K562 (cell line): ENCODE measurements around the gene DCXR. TPM values are rescaled to one million over a fixed set of nuclear protein-coding genes. Genes with fewer than 3 reads are reported as not detected.

Experiments used
- ATF1 ChIP-seq, 2 experiments: fragments of 450-650 bp in 1 of 2; IDR thresholded peaks; 2 replicates each; pipeline ENCODE4 v1.6.1; 2016; ENCODE audit warnings: missing compliant biosample characterization in 1 of 2, missing genetic modification characterization in 1 of 2
- CBX3 ChIP-seq, 2 experiments: IDR thresholded peaks; 1 replicate in 1 of 2; 2 replicates in 1 of 2; pipeline ENCODE4 v1.6.1; 2012; ENCODE audit warnings: inconsistent platforms in 2 of 2, low read length in 2 of 2, borderline replicate concordance in 1 of 2, control low read depth in 1 of 2
- CEBPG ChIP-seq, 3 experiments: fragments of 200-800 bp in 1 of 3; sonication (Bioruptor generic) in 1 of 3; sonication (generic) in 1 of 3; formaldehyde crosslinking in 1 of 3; IDR thresholded peaks in 2 of 3; conservative IDR thresholded peaks in 1 of 3; 2 replicates each; pipeline versions ENCODE4 v1.6.1 to v1.8.0; 2016 to 2022; ENCODE audit warnings: missing compliant biosample characterization in 2 of 3, missing genetic modification characterization in 2 of 3, mild to moderate bottlenecking in 1 of 3, missing genetic modification reagents in 1 of 3
- COPS2 ChIP-seq: fragments of 450-650 bp; conservative IDR thresholded peaks from 2 replicates; pipeline ENCODE4 v1.6.1; 2016; ENCODE audit warnings: mild to moderate bottlenecking, moderate library complexity
- ELF4 ChIP-seq: fragments of 450-650 bp; formaldehyde crosslinking; IDR thresholded peaks from 2 replicates; pipeline ENCODE4 v1.4.0; 2022; ENCODE audit warnings: missing genetic modification characterization
- FOXO4 ChIP-seq: fragments of 450-650 bp; formaldehyde crosslinking; IDR thresholded peaks from 2 replicates; pipeline ENCODE4 v1.4.0; 2020; ENCODE audit warnings: mild to moderate bottlenecking, moderate library complexity
- GTF2F1 ChIP-seq: IDR thresholded peaks from 2 replicates; pipeline ENCODE4 v1.6.1; 2011; ENCODE audit warnings: low read depth, low read length, improper control_type of control experiment
- IRF1 ChIP-seq: sonication (generic); formaldehyde crosslinking; IDR thresholded peaks from 2 replicates; pipeline ENCODE4 v1.8.0; 2022; ENCODE audit warnings: missing genetic modification reagents, mild to moderate bottlenecking, borderline replicate concordance
- KDM2B ChIP-seq: fragments of 250-450 bp; sonication (Bioruptor Pico); IDR thresholded peaks from 2 replicates; pipeline ENCODE4 v1.8.0; 2021; ENCODE audit warnings: mild to moderate bottlenecking, moderate library complexity
- LCOR ChIP-seq: sonication (generic); formaldehyde crosslinking; IDR thresholded peaks from 2 replicates; pipeline ENCODE4 v1.8.0; 2022; ENCODE audit warnings: mild to moderate bottlenecking, missing genetic modification reagents
- MBD2 ChIP-seq: sonication (generic); IDR thresholded peaks from 2 replicates; pipeline ENCODE4 v1.6.1; 2016; ENCODE audit warnings: low read depth, borderline replicate concordance
- MYNN ChIP-seq, 2 experiments: sonication (generic); formaldehyde crosslinking in 1 of 2; IDR thresholded peaks; 2 replicates each; pipeline versions ENCODE4 v1.5.0 to v1.6.1; 2016 to 2020; ENCODE audit warnings: antibody characterized with exemption in 1 of 2, missing genetic modification reagents in 1 of 2
- NELFE ChIP-seq: IDR thresholded peaks from 2 replicates; pipeline ENCODE4 v1.6.1; 2011; ENCODE audit warnings: mild to moderate bottlenecking; ENCODE audit not compliant: insufficient read depth, insufficient read length
- NONO ChIP-seq, 2 experiments: fragments of 200-400 bp in 1 of 2; fragments of 450-650 bp in 1 of 2; formaldehyde crosslinking in 1 of 2; IDR thresholded peaks; 2 replicates each; pipeline ENCODE4 v1.6.1; 2017; ENCODE audit warnings: low read depth in 2 of 2, mild to moderate bottlenecking in 2 of 2, moderate library complexity in 2 of 2, low read length in 1 of 2
- NRF1 ChIP-seq, 2 experiments: fragments of 450-650 bp; IDR thresholded peaks in 1 of 2; conservative IDR thresholded peaks in 1 of 2; 2 replicates each; pipeline ENCODE4 v1.6.1; 2014; ENCODE audit warnings: mild to moderate bottlenecking in 2 of 2
- RBFOX2 ChIP-seq: fragments of 200-400 bp; formaldehyde crosslinking; IDR thresholded peaks from 2 replicates; pipeline ENCODE4 v1.6.1; 2017; ENCODE audit warnings: low read depth, mild to moderate bottlenecking, low read length, moderate library complexity
- RUNX1 ChIP-seq: sonication (generic); IDR thresholded peaks from 2 replicates; pipeline ENCODE4 v1.6.1; 2016; ENCODE audit warnings: antibody characterized with exemption, low read depth
- SIN3A ChIP-seq, 2 experiments: fragments of 150-350 bp in 1 of 2; IDR thresholded peaks; 2 replicates each; pipeline ENCODE4 v1.6.1; 2011 to 2016; ENCODE audit warnings: borderline replicate concordance in 2 of 2, low read depth in 2 of 2, low read length in 2 of 2, mild to moderate bottlenecking in 2 of 2, moderate library complexity in 2 of 2; ENCODE audit not compliant: control insufficient read depth in 1 of 2
- SMARCB1 ChIP-seq: IDR thresholded peaks from 2 replicates; pipeline ENCODE4 v1.6.1; 2011; ENCODE audit warnings: improper control_type of control experiment, low read depth; ENCODE audit not compliant: insufficient read length
- TBP ChIP-seq: optimal IDR thresholded peaks from 2 replicates; pipeline ENCODE3; 2011; ENCODE audit warnings: low read depth, low read length, improper control_type of control experiment
- ZBTB1 ChIP-seq: sonication (generic); formaldehyde crosslinking; IDR thresholded peaks from 2 replicates; pipeline ENCODE4 v1.8.1; 2023; ENCODE audit warnings: missing genetic modification reagents, low read depth, mild to moderate bottlenecking, borderline replicate concordance
- ZNF431 ChIP-seq: sonication (generic); formaldehyde crosslinking; IDR thresholded peaks from 2 replicates; pipeline ENCODE4 v1.8.0; 2022; ENCODE audit warnings: mild to moderate bottlenecking, missing genetic modification reagents
- ZNF586 ChIP-seq: fragments of 450-650 bp; formaldehyde crosslinking; conservative IDR thresholded peaks from 2 replicates; pipeline ENCODE4 v1.4.0; 2020; ENCODE audit warnings: mild to moderate bottlenecking, moderate library complexity
- polyA plus RNA-seq, 8 experiments: library from polyadenylated mRNA; depleted of rRNA in 4 of 8; stranded (reverse) in 5 of 8; unstranded in 3 of 8; fragments of >200 nt; fragmentation: Nextera tagmentation in 2 of 8; fragmentation: Illumina TruSeq in 1 of 8; extraction: Ambion mirVana in 2 of 8; extraction: Trizol in 1 of 8; gene quantifications; 2 replicates each; pipeline versions ENCODE4 v1.2.1 to v1.2.3, GENCODE V29; 2011 to 2014; ENCODE audit warnings: inconsistent platforms in 1 of 8, missing spikeins in 1 of 8
- total RNA-seq, 7 experiments: library from RNA; depleted of rRNA in 6 of 7; stranded (reverse); fragments of >200 nt in 6 of 7; fragmentation: Illumina TruSeq in 2 of 7; extraction: Trizol in 2 of 7; gene quantifications; 2 replicates each; pipeline versions ENCODE4 v1.2.1 to v1.2.3, GENCODE V29; 2011 to 2021; ENCODE audit warnings: low replicate concordance in 1 of 7
- TF ChIP-seq, protein P1 (sequence below), 2 experiments: fragments of 450-650 bp in 1 of 2; sonication (generic) in 1 of 2; formaldehyde crosslinking; conservative IDR thresholded peaks; 2 replicates each; pipeline versions ENCODE4 v1.4.0 to v1.8.1; 2020 to 2022; ENCODE audit warnings: mild to moderate bottlenecking in 1 of 2, missing genetic modification reagents in 1 of 2

DCXR gene
- total and polyA plus RNA-seq, 9 of the 15 experiments (the other 6 are each of a cell fraction or from before 2014, with no cell fraction given), result 21.3 to 274 (median 156) TPM

DNA sequence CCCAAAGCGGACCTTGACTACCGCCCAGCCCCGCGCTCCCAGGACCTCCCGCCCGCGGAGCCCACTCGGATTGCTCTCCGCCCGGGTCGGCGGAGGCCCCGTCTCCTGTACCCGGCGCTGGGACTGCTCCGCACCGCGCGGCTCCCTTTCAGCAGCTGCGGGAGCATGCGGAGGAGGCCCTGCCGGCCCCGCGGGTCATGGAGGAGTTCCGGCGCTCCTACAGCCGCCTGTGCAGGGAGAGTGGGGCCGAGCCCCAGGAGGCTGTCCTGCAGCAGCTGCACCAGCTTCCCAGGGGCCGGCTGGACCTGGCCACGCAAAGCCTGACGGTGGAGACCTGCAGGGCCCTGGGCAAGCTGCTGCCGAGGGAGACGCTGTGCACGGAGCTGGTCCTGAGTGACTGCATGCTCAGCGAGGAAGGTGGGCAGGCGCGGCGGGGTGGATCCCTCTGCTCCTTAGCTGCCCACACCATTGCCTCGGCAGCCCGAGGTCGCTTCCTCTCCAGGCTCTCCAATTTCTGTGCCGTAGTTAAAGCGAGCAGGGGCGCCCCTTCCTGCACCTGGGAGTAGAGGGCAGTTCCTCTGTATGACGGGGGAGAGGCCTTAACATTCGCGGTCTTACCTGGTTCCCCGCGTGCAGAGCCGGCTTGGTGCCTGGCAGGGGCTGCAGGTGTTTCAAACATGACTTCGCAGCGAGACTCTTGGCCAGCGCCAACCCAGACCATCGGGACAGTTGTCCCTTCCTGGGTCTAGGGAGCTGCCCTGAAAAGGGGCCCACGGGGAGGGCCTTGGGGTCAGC is 13.9 kb downstream of the DCXR start (continued):
- TF ChIP-seq ATF1 (CRISPR knock-in tag; IDR thresholded peaks at IDR 0.05), result no peak
- TF ChIP-seq ATF1 (tag; IDR thresholded peaks at IDR 0.05), result no peak
- 0 out of 2 replicates have a peak, but pooled peaks have one; percentile 40 for TF ChIP-seq LCOR (CRISPR knock-in tag)
- no peak for TF ChIP-seq NRF1 (conservative IDR thresholded peaks at IDR 0.05 in 1 of 2, IDR thresholded peaks at IDR 0.05 in 1 of 2)
- 0 out of 2 replicates have a peak, but pooled peaks have one; percentile 10 for TF ChIP-seq MBD2
- peak; percentile 37 for TF ChIP-seq RBFOX2
- no peak for TF ChIP-seq FOXO4 (CRISPR knock-in tag)
- TF ChIP-seq SMARCB1, result no peak
- no peak for TF ChIP-seq RUNX1
- TF ChIP-seq, protein P1, sequence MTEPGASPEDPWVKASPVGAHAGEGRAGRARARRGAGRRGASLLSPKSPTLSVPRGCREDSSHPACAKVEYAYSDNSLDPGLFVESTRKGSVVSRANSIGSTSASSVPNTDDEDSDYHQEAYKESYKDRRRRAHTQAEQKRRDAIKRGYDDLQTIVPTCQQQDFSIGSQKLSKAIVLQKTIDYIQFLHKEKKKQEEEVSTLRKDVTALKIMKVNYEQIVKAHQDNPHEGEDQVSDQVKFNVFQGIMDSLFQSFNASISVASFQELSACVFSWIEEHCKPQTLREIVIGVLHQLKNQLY (CRISPR knock-in tag; conservative IDR thresholded peaks at IDR 0.05), result 0 out of 4 replicates have a peak, but pooled peaks of 1 of the 2 experiments have one; percentile 37
- TF ChIP-seq ZBTB1 (CRISPR knock-in tag), result no peak
- TF ChIP-seq CEBPG (CRISPR knock-in tag; IDR thresholded peaks at IDR 0.05), result no peak
- TF ChIP-seq CEBPG (tag; conservative IDR thresholded peaks at IDR 0.05 in 1 of 2, IDR thresholded peaks at IDR 0.05 in 1 of 2), result no peak
- peak; percentile 80; the same call in 1 of the 2 replicates for TF ChIP-seq KDM2B (CRISPR knock-in tag)
- no peak for TF ChIP-seq GTF2F1
- TF ChIP-seq NELFE, result no peak
- TF ChIP-seq ZNF586 (CRISPR knock-in tag), result no peak
- TF ChIP-seq SIN3A (IDR thresholded peaks at IDR 0.05; ENCODE audit: borderline replicate concordance in 2 of 2, control insufficient read depth in 1 of 2, low read depth in 2 of 2, low read length in 2 of 2), result 0 out of 4 replicates have a peak, but pooled peaks of 1 of the 2 experiments have one; percentile 30
- TF ChIP-seq ELF4 (CRISPR knock-in tag), result no peak
- TF ChIP-seq ZNF431, result no peak
- TF ChIP-seq TBP, result no peak
- no peak for TF ChIP-seq IRF1 (CRISPR knock-in tag)
- no peak for TF ChIP-seq CBX3 (IDR thresholded peaks at IDR 0.05; ENCODE audit: borderline replicate concordance in 1 of 2, low read length in 2 of 2)
- TF ChIP-seq COPS2, result no peak
- TF ChIP-seq NONO (IDR thresholded peaks at IDR 0.05; ENCODE audit: low read depth in 2 of 2, low read length in 1 of 2), result no peak
- TF ChIP-seq MYNN (IDR thresholded peaks at IDR 0.05), result no peak
- no peak for TF ChIP-seq MYNN (CRISPR knock-in tag; IDR thresholded peaks at IDR 0.05)
